Astrocyte (in vitro differentiated cells and primary cell): Measurements from ENCODE around the gene DUS3L.

Experiments
- CTCF ChIP-seq: IDR thresholded peaks from 2 replicates; pipeline ENCODE4 v1.5.1; 2011; ENCODE audit warnings: low read depth, mild to moderate bottlenecking, inconsistent platforms, low read length, moderate library complexity; ENCODE audit not compliant: insufficient read depth
- EZH2 ChIP-seq: IDR thresholded peaks from 2 replicates; pipeline ENCODE4 v1.6.1; 2012; ENCODE audit warnings: mild to moderate bottlenecking, low read length, inconsistent platforms; ENCODE audit not compliant: insufficient read depth

DNA sequence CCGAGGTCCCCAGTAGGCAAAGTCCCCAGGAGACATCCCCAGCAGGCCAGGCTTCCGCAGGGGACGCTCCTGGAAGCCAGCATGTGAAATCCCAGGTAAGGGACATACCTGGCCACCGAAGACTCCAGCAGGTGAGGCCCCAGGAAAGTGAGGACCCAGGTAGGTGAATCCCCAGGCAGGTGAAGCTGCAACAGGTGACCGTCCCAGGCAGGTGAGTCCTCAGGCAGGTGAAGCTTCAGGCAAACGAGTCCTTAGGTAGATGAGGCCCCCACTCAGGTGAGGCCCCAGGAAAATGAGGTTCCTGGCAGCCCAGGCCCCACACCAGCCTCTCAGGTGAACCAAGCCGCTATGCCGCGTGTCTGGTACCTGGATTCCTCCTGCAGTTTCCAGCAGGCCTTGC is 40.2 kb upstream of the DUS3L start:
- TF ChIP-seq CTCF, result no peak
- no peak for TF ChIP-seq EZH2
